ACHN (cell line): Measurements from ENCODE around the gene FOXRED1.
"Not testable (repeated sequence)": the region's sequence is repeated elsewhere in the genome, so short reads cannot be mapped to it uniquely, and the experiment has no call there.

ENCODE experiments used
- DNase-seq: peaks from one replicate; pipeline ENCODE4 v3.0.0-alpha.2; 2015
- in situ Hi-C: cut with HindIII; loops from 2 replicates; pipeline ENCODE4 v1.10.0; 2017; ENCODE audit warnings: low sequenced_read_pairs, low pct_ligation_motif_present, low pct_unique_long_range_greater_than_20kb

FOXRED1 gene

DNA sequence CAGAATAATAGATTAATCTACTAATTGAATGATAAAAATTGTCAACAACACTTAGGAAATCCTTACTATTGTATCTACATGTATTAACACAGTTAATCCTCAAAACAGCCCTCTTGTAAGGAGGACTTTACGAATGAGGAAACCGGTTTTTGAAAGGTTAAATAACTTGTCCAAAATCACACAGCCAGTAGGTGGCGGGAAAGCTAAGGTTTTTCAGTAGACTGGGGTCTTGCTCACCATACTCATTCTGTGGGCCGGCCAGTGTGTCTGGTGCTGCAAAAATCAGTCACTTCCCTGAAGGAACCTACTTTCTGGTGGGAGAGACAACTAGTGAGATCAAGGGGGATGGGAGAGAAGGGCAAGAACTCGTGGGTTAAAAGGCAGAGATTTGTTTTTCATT is 38.8 kb downstream of the FOXRED1 start:
- in situ Hi-C loops: no loop called here
- DNase-seq: peak; percentile 40

DNA sequence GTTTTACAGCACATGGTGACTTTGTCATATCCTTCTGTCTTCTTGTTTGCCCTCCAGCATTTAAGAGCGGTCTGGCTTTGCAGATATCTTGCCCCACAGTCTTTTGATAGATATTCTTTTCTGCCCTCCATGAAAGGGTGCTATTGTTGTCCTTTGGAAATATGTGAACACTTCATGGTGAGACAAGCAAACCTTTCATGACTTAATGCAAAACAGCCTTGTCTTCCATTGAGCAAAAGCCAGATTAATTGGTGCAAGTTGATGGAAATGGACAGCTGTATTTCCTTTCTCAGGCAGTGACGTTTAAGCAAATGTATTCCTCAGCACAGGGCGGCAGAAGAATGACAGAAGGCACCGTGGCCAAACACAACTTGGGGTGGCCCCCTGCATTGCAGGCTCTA is 39.3 kb downstream of the FOXRED1 start:
- DNase-seq: no peak
- in situ Hi-C loops: no loop called here

DNA sequence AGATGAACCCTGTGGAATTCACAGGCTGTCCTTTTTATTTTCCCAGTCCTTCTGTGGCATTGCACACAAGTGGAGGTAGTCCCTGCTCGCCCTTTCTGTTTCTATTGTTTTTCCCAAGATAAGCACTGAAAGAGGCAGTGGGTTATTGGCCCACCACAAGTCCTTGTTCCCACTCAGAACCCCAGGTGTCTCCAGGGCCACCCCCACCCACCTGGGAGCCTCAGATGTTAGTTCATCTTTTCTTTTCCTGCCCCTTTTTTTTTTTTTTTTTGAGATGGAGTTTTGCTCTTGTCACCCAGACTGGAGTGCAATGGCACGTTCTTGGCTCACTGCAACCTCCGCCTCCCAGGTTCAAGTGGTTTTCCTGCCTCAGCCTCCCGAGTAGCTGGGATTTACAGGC is 39.8 kb downstream of the FOXRED1 start:
- in situ Hi-C loops, DNase-seq: not testable (repeated sequence)

DNA sequence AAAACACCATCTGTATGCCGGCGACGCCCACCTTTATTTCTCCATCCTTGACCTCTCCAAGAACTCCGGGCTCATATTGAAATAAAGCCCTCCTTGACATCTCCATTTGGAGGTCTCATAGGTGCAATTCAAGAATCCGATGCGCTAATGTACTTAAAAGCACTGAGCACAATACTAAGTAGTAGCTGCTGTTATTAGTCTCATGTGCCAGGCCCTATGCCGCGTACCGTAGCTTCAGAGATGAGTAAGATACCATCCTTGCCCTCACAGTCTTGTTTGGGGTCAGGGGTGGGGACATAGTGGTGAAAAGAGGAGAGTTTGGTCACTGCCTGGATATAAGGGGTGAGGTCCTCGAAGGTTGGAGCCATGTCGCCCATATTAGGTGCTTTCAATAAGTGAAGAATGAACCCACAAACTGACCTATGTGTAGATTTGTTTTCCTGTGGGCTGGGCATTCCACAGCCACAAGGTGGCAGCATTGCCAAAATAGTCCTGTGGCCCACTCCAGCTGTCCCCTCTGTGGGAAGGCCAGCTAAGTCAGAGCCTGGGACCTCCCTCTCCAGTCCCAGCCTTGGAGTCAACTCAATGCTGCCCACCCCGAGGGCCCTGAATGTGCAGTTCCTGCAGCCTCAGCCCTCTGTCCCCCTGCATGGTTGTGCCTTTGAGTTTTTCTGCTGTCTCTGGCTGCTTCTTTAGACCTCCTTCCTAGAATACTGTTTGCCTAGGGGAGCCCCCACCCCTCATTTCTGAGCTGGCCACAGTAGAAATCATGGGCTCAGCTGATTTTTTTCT is 41.4 kb downstream of the FOXRED1 start:
- peak; percentile 63 for DNase-seq
- in situ Hi-C loops: no loop called here

DNA sequence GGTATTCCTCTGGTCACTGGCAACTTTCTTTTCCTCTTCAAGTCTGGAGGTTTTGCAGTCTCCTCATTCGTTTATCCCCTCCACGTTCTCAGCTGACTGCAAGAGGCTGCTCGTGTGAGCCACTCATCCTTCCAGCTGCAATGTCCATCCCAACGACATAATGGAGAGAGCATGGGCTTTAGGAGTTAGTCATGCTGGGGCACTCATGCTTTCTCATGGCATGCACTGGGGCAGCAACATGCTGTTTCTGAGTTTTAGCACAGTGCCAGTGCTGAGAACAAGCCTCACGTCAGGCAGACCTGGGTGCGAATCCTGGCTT is 42.0 kb downstream of the FOXRED1 start:
- in situ Hi-C loops: no loop called here
- DNase-seq: no peak

DNA sequence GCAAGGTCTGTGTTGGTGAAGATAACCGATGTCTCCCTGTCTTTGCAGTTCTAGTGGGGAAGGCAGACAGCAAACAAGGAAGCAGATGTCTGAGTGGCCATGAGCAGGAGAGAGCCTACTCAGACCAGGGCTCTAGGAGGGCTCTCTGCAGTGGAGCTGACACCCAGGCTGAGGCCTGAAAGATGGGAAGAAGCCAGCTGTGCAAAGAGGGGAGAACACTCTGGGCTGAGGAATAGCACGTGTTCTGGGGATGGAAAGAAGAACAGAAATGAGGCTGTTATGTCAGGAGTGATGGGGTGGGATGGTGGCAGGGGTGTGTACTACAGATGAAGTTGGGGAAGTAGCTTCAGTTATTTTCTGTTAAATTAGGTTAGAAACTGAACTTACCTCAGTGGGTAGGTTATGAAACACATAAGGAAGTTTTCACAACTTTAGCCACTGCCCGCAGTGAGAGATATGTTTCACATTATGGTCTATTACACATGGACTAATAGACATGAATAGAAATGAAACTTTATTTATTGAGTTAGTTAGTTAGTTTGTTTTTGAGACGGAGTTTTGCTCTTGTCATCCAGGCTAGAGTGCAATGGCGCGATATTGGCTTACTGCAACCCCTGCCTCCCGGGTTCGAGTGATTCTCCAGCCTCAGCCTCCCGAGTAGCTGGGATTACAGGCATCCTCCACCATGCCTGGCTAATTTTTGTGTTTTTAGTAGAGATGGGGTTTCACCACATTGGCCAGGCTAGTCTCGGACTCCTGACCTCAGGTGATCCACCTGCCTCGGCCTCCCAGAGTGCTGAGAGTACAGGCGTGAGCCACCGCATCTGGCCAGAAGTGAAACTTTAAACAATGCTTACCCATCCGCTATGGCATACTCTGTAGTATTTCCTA is 42.7 kb downstream of the FOXRED1 start:
- no peak for DNase-seq
- in situ Hi-C loops: no loop called here

DNA sequence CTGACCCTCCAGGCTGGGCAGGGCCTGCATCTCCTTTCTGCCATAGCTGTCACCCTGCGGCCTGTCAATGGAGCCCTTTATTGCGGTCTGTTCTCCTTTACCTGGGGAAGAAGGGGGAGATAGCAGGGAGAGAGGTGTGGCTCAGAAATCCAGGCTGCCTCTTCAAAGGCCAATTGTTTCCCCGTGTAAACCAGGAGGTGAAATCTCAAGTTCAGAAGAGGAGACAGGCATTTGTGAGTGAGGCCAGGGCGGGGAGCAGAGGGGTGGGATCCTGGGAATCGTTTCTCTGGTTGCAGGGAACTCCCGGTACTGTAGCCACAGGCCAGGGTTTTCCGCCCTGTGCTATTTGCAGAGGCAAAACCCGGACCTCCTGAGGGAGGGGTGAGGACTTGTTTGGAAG is 44.0 kb downstream of the FOXRED1 start:
- in situ Hi-C loops: no loop called here

DNA sequence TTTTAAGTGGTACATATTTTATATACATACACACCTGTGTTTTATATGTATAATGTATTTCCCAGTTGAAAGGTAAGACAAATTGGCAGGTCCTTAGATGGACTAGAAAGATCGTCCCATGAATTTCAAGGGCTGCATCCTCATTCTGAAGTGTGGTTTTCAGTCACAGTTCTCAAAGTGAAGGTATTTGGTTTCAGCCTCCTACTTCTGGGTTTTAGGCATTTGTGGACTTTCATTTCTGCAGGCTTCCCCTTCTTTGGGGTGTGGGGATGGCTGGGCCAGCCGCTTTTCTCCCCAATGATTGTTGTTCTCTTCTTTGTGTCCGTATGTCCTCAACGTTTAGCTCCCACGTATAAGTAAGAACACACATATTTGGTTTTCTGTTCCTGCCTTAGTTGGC is 44.9 kb downstream of the FOXRED1 start:
- in situ Hi-C loops: no loop called here
- DNase-seq: no peak

More for the DNA sequence above, 44.0 kb downstream of the FOXRED1 start:
- DNase-seq: no peak

DNA sequence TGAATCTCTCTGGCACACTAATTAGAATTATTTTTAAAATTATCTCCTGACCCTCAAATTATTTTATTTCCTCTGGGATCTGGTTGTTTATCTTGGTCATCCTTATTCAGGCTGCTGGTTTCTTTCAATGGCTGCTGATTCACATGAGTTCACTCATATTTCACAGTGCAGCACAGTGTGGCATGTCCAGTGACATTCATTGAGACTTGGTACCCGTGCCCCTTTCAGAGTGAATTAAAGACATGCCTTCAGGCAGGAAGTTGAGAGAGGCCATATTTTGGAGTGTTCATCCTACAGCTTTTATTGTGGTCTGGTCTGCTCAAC is 48.4 kb downstream of the FOXRED1 start:
- DNase-seq: no peak
- in situ Hi-C loops: no loop called here

DNA sequence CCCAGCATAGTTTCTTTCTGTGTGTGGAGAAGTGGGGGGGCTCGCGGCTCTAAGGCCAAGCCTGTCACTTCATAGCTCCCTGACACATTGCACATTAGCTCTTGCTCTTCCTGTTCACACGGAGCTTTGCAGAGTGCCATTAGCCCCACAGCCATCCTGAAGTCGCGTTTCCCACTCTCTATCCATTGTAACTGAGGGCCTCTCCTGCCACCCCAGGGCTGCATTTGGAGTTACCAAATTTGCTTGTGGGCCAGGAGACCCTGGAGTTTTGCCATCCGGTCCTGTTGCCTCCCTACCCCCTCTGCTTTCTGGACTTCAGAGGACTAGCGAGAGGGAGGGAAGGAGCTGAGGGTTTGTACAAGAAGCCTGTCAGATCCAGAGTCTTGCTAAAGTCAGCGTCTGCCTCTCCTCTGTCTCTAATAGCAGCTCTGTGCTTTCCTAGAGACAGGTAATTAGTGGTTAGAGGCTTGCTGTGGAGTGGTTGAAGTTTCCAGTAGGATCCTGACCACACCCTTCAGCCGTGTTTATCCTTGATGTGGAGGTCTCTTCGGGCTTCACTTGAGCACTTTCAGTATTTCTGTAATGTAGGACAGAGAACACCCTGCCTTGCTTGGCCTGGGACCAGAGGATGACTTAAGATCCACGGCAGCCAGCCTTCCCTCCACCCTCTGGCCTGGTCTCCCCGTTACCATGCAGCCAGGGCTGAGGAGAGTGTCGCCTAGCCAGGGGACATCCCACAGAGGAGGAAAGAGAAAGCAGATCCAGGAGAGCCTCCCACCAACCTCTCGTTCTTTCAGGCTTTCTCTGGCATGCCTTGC is 49.0 kb downstream of the FOXRED1 start:
- DNase-seq: no peak
- in situ Hi-C loops: no loop called here

DNA sequence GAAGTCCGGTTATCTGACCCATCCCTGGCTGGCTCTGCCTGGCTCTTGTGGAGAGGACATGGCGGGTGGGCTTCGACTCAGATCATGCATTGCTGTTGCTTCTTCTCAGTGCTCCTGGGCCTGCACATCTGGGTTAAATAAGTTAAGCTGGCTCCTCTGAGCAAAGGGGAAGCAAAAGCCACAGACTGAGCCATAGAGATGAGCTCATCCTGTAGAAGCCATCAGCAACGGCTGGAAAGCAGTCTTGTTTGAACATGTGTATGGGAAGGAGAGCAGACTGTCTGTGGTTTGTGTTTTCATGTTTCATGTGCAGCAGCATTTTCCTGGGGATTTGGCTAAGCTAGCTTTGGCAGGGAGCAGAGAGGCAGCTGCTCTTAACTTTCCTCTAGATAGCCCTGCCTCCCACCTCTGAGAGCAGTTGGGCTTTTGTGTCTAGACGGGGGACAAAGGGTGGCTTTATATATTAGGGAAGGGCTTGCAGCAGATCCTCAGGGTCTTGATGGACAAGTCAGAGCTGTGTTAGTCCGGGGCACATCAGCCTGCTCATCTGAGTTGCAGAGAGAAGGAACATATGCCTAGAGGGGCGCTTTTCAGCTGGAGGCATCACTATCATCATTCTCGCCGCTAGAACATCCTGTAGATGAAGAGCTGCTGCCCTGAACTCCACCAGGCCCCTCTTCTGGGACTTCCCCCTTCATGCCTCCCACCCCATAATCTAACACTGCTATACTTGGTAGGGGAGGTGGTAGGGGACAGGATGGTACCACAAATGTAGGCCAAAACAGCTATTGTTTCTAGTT is 49.8 kb downstream of the FOXRED1 start:
- peak; percentile 22 for DNase-seq
- in situ Hi-C loops: no loop called here

DNA sequence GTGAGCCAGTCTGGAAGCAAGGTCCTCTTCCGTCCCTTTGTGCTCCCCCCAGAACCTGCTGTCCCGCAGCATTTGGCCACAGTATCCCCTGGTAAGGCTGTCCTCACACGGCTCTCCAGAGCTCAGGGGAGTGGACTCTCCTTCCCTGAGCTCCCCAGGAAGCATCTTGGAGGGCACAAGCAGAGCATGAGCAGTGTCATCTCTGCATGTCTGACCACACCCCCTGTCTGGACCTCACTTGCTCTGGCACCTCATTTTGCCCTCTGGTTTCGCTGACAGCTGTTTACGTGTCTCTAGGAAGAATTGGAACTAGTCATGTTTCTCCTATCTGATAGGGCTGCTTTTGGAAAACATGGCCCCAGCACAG is 50.4 kb downstream of the FOXRED1 start:
- in situ Hi-C loops: no loop called here
- DNase-seq: no peak

DNA sequence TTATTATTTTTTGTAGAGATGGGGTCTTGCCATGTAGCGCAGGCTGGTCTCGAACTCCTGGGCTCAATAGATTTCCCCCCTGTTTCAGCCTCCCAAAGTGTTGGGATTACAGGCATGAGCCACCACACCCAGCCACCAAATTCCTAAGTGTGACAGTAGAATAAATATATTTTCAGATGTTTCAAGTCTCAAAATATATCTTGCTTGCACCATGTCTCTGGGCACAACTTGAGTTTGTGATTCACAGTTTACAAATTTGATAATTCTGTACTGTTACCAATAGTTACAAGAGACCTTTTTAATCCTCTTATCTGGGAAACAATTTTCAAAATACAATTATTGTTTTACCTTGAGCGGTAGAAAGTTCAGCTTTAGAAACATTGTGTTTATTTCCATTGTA is 54.0 kb downstream of the FOXRED1 start:
- DNase-seq: no peak
- in situ Hi-C loops: no loop called here

DNA sequence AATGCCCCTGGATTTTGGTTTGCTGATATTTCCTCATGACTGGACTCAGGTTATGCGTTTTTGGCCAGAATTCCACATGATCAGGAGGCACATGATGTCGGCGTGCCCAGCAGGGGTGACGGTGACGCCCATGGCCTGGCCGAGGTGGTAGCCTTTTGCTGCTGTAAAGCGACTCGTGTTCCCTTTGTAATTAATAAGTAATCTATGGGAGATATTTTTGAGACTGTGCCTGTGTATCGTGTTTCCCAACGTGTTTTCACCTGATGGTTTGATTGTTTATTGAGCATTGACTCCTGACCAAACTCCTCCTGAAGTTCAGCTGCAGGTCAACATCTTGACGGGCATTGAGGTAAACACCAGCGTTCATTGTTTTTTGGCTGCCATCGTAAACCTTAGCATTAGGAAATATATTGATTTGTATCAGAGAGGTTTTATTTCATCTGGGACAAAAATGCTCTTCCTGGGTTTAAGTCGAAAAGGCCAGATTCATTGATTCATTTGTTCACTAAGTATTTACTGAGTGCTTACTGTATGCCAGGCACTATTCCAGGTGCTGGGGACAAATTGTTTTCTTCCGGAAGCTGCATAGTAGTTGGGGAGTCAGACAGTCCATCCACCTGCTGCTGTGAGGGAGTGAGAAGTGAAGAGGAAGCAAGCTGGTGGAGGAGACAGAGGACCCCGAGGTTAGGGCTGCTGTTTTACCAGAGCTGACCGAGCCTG is 58.5 kb downstream of the FOXRED1 start:
- DNase-seq: no peak
- in situ Hi-C loops: no loop called here
